Breast epithelium (tissue), 3 donors: ENCODE data around the gene ALKBH1.

Source experiments
- POLR2A ChIP-seq: fragments of 450-650 bp; IDR thresholded peaks from one replicate; pipeline ENCODE4 v1.6.1; 2016; ENCODE audit warnings: antibody characterized with exemption, mild to moderate bottlenecking, moderate library complexity
- TF ChIP-seq, protein P1 (sequence below), 3 donors: fragments of 450-650 bp; IDR thresholded peaks; one replicate each; pipeline ENCODE4 v1.5.1; 2016 to 2017; ENCODE audit warnings: antibody characterized with exemption in 3 of 3, mild to moderate bottlenecking in 3 of 3, moderate library complexity in 3 of 3

DNA sequence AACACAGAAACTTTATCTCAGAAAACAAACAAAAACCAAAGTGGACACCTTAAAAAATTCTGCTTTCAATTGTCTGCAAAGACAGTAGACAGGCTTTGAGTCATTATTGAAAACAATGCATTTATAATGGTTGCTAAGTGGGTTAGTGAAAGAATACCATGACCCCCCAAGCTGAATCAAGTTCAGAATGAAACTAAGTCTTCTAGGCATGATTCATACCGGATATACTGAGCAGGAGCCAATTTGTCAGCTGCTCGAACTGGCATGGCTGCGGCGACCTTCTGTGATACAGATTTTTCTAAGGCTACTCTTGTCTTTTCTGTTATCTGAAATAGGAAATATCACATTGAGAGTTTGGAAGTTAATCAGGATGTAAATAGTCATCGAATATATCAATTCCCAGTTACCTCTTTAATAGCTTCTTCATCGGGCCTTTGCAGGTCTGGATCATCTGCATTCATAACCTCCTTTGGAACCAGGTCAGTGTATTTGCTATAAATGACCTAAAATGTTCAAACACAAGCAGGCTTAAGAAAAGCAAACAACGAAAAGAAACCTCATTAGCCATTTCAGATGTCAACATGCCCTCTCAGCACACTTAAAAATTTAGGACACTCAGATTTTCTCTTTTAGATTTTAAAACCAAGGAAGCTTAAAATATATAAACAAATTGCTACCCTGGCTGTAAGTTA lies 30.9 kb upstream of the ALKBH1 start:
- TF ChIP-seq, protein P1, sequence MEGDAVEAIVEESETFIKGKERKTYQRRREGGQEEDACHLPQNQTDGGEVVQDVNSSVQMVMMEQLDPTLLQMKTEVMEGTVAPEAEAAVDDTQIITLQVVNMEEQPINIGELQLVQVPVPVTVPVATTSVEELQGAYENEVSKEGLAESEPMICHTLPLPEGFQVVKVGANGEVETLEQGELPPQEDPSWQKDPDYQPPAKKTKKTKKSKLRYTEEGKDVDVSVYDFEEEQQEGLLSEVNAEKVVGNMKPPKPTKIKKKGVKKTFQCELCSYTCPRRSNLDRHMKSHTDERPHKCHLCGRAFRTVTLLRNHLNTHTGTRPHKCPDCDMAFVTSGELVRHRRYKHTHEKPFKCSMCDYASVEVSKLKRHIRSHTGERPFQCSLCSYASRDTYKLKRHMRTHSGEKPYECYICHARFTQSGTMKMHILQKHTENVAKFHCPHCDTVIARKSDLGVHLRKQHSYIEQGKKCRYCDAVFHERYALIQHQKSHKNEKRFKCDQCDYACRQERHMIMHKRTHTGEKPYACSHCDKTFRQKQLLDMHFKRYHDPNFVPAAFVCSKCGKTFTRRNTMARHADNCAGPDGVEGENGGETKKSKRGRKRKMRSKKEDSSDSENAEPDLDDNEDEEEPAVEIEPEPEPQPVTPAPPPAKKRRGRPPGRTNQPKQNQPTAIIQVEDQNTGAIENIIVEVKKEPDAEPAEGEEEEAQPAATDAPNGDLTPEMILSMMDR (IDR thresholded peaks at IDR 0.05): no peak
- TF ChIP-seq POLR2A: no peak
